Measurements from ENCODE around the gene EEF1A2. TPM values are rescaled to one million over a fixed set of nuclear protein-coding genes. Genes with fewer than 3 reads are reported as not detected.

The EEF1A2 gene
- total and polyA plus RNA-seq, 4 donors: 0.05 to 0.12 TPM; not detected in 2

- Histone ChIP-seq H3K27me3 (ENCODE audit: control insufficient read depth in 4 of 4, insufficient read depth in 4 of 4, low read length in 3 of 4) (peaks cover 0 to 3% (median 0%) of the 10 kb centered on the region in 4 donors), H3K36me3 (ENCODE audit: control insufficient read depth in 4 of 4, insufficient read depth in 3 of 4, low read depth in 1 of 4, low read length in 3 of 4) (no peaks in the 10 kb centered on the region), H3K27ac (ENCODE audit: low read depth in 1 of 2, low read length in 2 of 2) (no peak overlapping the region), H3K4me1 (ENCODE audit: control insufficient read depth in 4 of 4, insufficient read depth in 4 of 4, low read length in 3 of 4) (no peaks in the 10 kb centered on the region), H3K4me3 (ENCODE audit: low read depth in 1 of 3, low read length in 3 of 3) (no peak overlapping the region), H3K9me3 (ENCODE audit: control insufficient read depth in 4 of 4, low read length in 3 of 4) (no peaks in the 10 kb centered on the region), H3K9ac (ENCODE audit: low read depth in 1 of 2, low read length in 2 of 2) (no peak overlapping the region)
- 68% methylated on average over 31 of the region's 31 CpGs for WGBS
- DNase-seq (ENCODE audit: low spot score): no peak
- TF ChIP-seq SP1 (IDR thresholded peaks at IDR 0.05): no peak
- TF ChIP-seq CTCF (IDR thresholded peaks at IDR 0.05; ENCODE audit: low read depth, low read length, missing input control): no peak
- TF ChIP-seq RXRA (IDR thresholded peaks at IDR 0.05): no peak
Measured at GRCh38 chr20:63446216-63447024, 52.5 kb downstream of the EEF1A2 start.

- no peak overlapping the region for H3K9ac ChIP-seq (ENCODE audit: low read depth in 1 of 2, low read length in 2 of 2)
- H3K27ac ChIP-seq (ENCODE audit: low read depth in 1 of 2, low read length in 2 of 2): no peak overlapping the region
- 80% methylated on average over 15 of the region's 15 CpGs for WGBS
- H3K4me3 ChIP-seq (ENCODE audit: low read depth in 1 of 3, low read length in 3 of 3): no peak overlapping the region
- no peaks in the 10 kb centered on the region for H3K9me3 ChIP-seq (ENCODE audit: control insufficient read depth in 4 of 4, low read length in 3 of 4)
- peaks cover 0 to 3% (median 0%) of the 10 kb centered on the region in 4 donors for H3K27me3 ChIP-seq (ENCODE audit: control insufficient read depth in 4 of 4, insufficient read depth in 4 of 4, low read length in 3 of 4)
- DNase-seq (ENCODE audit: low spot score): no peak
- H3K4me1 ChIP-seq (ENCODE audit: control insufficient read depth in 4 of 4, insufficient read depth in 4 of 4, low read length in 3 of 4): no peaks in the 10 kb centered on the region
- no peaks in the 10 kb centered on the region for H3K36me3 ChIP-seq (ENCODE audit: control insufficient read depth in 4 of 4, insufficient read depth in 3 of 4, low read depth in 1 of 4, low read length in 3 of 4)
- no peak for TF ChIP-seq YY1 (IDR thresholded peaks at IDR 0.05)
- TF ChIP-seq NR2F2 (IDR thresholded peaks at IDR 0.05): no peak
- no peak for TF ChIP-seq ATF3 (IDR thresholded peaks at IDR 0.05)
- no peak for TF ChIP-seq EGR1 (IDR thresholded peaks at IDR 0.05; ENCODE audit: low read depth in 2 of 2)
- no peak for TF ChIP-seq ZBTB33 (IDR thresholded peaks at IDR 0.05)
- TF ChIP-seq FOXA1 (IDR thresholded peaks at IDR 0.05): no peak
- no peak for TF ChIP-seq SP1 (IDR thresholded peaks at IDR 0.05)
- no peak for TF ChIP-seq MAX (IDR thresholded peaks at IDR 0.05)
- no peak for TF ChIP-seq TAF1 (conservative IDR thresholded peaks at IDR 0.05)
- no peak for TF ChIP-seq REST (IDR thresholded peaks at IDR 0.05)
- TF ChIP-seq HNF4A (conservative IDR thresholded peaks at IDR 0.05): no peak
- TF ChIP-seq RAD21 (IDR thresholded peaks at IDR 0.05): no peak
- TF ChIP-seq FOXA2 (IDR thresholded peaks at IDR 0.05): no peak
- no peak for TF ChIP-seq GABPA (IDR thresholded peaks at IDR 0.05 in 1 of 2, conservative IDR thresholded peaks at IDR 0.05 in 1 of 2)
Measured at GRCh38 chr20:63445075-63445734, 53.7 kb downstream of the EEF1A2 start.
